Measurements from ENCODE around the gene RNF31.

The RNF31 gene

GRCh38 chr14:24182110-24182882, 35.0 kb downstream of the RNF31 start:
- no peak for DNase-seq (ENCODE audit: low read depth)

DNA sequence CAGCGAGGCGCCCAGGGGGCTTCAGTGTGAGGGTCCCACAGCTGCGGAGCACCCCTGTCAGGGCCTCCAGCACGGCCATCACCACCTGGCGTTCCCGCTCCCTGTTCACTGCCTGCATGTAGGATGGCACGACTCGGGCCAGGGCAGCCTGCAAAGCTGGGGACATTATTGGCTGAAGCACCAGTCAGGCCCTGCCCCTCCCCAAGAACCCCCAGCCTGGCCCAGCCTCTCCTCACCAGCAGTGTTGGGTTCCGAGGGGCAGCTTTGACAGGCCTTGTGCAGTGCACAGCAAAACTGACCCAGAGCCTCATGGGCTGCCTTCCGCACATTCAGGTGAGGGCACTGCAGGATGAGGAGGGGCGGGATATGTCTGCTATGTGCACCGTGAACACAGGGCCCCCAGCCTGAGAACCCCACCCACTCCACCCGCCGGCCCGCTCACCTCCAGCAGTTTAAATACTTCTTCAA, 35.8 kb downstream of the RNF31 start:
- no peak for DNase-seq (ENCODE audit: low read depth)

- DNase-seq (ENCODE audit: low read depth) = no peak
These were observed 37.0 kb downstream of the RNF31 start for GRCh38 chr14:24184104-24184970.

GRCh38 chr14:24185026-24185425, 37.7 kb downstream of the RNF31 start:
- no peak for DNase-seq (ENCODE audit: low read depth)

DNA sequence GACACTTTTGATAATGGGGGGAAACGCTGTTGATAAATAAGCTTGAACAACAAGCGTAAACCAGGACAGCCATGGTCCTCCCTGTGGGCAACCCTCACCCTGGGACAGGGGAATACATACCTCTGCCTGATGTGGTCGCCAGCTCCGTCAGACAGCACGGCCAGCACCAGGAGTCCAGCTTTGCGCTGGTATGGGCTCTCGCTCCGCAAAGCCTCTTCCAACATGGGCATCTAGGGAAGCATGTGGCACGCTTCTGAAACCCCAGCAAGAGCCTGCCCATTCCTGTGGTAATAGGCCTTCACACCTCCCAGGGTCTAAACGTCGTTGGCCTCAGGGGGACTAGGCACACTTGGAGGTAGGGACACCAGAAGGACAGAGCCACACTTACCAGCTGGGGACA, 38.4 kb downstream of the RNF31 start:
- no peak for DNase-seq (ENCODE audit: low read depth)

DNA sequence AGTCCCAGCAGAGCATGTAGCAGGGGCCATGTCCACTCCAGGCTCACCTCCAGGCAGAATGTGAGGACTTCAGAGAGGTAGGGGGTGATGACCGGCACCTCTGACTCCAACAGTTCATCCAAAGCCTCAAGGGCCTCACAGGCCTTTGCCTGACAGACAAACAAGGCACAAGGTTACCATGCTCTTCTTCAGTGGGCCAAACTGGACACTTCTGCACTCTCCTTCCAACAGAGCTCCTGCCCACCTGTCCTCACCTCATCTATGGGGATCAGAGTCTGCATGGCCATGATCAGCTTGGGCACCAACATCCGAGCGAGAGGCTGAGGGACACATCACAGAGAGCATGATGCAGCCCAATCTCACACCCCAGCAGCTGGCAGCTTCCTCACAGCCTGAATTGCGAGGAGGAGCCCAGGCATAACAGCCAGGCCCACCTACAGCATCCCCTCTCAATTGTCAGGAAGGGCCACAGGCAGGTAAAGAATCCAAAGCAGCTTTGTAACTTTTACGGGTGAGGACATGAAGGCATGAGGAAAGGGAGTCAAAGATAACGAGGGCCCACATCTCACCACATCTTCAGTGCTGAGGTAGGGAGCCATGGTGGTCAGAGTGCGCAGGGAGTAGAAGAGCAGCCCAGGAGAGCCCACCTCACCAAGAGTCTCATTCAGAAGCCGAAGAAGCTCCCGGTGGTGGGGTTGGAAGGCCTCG, 39.7 kb downstream of the RNF31 start:
- DNase-seq (ENCODE audit: low read depth) = no peak

- DNase-seq (ENCODE audit: low read depth) = no peak
These were observed 40.2 kb downstream of the RNF31 start for GRCh38 chr14:24187539-24187915.

DNA sequence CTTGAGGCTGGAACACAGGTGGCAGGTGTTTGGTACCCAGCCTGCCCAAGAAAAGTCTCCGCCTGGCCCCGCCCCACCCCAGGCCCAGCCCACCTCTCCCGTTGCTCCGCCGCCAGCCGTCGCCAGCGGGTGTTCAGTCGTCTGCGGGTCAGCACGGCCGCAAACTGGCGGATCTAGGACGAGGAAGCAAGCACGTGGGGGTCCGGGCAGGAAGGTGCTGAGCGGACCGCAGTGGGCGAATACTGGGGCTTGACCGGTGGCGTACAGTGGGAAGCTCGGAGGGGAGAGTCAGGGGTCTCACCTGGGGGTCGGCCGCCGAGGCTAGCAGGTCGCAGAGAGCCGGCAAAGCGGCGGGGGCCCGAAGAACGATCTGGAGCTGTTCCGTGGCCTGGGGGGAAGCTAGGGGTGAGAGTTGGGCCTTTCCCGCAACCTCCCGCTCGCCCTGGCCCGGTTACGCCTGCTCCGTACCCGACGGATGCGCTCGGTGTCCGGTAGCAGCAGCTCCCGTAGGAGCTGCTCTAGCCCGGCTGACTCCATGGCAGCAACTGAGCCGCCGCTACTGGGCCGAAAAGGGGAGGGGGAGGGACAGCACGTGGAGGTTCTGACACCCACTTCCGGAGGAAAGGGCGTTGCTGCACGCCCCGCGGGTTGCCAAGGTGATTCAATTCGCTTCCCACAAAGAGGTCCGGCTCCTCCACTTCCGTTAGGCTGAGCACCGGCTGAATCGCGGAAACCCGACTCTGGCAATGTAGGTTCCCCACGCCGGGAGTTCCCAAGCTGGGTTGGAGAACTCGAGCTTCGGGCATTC, 41.2 kb downstream of the RNF31 start, which contains the start of gene IPO4:
Gene IPO4, minus strand, starts transcription at position 566 of the 808 bp plus-strand sequence. Its CDS starts 29 bp downstream, at position 537.
- peak; percentile 94 for DNase-seq (ENCODE audit: low read depth)

DNA sequence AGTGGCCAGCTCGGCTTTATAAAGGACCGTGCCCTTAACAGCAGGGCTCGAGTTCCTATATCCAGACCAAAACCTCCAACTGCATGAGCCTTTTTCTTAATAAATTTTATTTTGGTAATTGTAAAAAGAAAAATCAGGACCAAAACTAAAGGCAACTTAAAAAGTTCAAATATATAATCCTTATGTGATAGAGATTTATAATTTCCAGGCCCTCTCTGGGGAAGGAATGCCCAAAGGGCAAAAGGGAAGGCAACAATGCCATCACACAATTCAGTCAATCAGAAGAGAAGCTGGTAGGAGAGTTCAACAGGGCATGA, 41.7 kb downstream of the RNF31 start:
- no peak for DNase-seq (ENCODE audit: low read depth)

DNA sequence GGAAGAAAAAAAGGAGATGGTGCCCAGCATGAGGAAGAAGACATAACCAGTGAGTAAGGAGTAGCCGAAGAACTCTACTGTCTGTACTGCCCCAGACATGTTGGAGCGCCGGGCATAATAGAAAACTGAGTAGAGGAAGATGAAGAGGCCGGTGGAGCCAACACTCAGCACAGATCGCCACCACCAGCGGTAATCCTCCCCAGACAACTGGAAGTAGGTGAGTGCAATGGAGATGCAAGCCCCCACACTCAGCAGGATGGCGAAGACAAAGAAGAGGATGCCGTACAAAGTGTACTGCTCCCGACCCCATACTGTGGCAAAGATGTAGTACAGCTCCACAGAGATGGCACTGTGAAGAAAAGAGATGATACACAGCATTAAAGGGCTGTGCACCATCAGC, 42.2 kb downstream of the RNF31 start:
- DNase-seq (ENCODE audit: low read depth) = no peak

DNA sequence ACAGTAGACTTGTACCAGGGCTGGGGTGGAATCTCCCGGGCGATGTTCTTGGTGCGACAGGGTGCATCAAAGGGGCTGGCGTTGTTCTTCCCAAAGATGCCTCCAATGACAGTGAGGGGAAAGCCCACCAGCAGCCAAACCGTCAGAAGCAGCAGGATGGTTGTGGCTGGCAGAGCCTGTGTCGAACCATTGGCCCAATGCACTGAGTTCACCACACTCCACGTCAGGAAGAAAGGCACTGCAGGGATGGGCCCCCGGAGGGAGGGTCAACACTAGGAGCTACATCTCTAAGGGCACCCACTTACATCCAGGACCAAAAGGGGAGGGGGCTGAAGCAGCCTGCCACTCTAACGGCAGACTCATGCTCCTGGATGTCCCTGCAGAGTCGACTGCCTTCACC, 43.1 kb downstream of the RNF31 start:
- DNase-seq (ENCODE audit: low read depth) = no peak

GRCh38 chr14:24192933-24193332, 45.6 kb downstream of the RNF31 start:
- DNase-seq (ENCODE audit: low read depth) = no peak

DNA sequence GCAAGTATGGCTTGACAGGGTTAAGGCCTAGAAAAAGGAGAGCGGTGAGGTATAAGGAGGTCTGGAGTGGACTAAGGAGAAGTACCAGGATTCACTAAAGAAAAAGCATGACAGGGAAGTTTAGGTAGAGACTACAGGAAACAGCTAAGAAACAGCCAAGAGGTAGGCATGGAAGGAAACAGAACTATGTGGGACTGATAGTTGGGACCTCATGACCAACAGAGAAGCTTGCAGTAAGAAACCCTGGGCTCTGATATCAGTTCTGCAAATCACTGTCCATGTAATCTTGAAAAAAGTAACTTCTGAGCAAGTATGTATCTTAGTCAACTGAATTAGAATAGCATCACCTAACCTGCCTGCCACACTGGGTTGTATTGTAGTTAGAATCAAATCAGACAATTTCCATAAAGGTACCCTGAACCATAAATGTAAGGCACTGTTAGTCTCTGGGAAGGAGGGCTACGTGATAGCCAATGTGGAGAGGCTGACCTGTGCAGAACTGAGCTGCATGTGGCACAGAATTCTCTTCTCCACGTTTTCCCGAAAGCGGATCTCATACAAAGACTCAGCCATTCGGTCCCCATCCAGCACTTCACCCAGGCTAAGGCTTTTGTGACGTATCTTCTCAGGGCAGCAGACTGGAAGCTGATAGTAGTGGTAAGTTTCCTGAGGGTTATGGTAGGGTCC, 47.0 kb downstream of the RNF31 start:
- DNase-seq (ENCODE audit: low read depth) = no peak

DNA sequence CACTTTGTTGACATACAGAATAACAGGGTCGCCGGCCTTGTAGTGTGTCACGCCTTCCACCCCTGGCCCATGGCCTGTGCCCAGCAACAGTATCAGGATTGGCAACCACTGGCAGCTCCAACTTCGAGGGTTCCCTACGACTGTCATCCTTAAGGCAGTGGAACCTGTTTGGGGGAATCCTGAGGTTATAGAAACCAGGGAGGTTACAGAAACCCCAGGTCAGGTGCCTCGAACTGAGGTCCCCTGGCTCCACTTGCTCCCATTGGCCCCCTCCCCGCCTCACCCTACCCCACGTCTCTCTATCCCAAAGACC, 47.5 kb downstream of the RNF31 start:
- DNase-seq (ENCODE audit: low read depth) = no peak

DNA sequence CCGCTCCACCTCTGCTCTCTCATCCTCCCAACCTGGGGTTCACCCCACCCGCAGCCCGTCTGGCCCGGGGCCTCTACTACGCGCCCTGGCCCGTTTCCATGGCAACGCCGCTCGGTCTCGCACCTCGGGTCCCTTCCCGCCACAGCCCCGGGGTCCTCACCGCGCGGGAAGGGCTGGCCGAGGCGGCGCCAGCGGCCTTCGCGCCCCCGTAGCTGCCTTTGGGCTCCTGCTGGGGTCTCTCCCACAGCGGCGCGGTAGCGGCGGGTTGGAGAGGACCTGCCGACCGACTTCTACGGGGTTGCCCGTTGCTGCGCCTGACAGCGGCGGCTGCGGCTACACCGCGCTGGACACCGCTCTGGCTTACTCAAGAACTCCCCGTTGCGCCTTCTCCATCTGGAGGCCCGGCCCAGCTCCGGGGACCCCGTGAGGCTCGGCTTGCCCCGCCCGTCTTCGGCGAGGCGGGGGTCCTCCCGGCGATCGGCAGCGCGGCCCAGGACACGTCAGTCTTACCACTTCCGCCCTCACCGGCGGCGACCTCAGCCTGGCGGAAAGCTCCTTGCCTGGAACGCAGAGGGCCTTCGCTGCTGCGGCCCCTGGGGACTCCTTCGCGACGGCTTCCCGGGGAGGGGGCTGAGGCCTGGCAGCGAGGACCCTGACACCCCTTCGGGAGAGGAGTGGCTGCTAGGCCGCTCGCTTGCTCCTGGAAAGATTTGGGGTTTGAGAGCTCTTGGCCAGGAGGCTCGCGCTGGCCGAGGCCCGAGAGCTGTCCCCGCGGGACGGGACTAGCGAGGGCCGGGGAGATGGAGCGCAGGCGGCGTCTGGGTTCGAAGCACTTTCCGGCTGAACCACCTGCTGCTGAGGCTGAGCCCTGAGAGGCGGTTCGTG, 48.1 kb downstream of the RNF31 start, which contains the start of gene TM9SF1:
Gene TM9SF1, minus strand, starts transcription at position 256 of the 885 bp plus-strand sequence. CDS start 422 bp downstream, outside the sequence.
- peak; percentile 80 for DNase-seq (ENCODE audit: low read depth)

DNA sequence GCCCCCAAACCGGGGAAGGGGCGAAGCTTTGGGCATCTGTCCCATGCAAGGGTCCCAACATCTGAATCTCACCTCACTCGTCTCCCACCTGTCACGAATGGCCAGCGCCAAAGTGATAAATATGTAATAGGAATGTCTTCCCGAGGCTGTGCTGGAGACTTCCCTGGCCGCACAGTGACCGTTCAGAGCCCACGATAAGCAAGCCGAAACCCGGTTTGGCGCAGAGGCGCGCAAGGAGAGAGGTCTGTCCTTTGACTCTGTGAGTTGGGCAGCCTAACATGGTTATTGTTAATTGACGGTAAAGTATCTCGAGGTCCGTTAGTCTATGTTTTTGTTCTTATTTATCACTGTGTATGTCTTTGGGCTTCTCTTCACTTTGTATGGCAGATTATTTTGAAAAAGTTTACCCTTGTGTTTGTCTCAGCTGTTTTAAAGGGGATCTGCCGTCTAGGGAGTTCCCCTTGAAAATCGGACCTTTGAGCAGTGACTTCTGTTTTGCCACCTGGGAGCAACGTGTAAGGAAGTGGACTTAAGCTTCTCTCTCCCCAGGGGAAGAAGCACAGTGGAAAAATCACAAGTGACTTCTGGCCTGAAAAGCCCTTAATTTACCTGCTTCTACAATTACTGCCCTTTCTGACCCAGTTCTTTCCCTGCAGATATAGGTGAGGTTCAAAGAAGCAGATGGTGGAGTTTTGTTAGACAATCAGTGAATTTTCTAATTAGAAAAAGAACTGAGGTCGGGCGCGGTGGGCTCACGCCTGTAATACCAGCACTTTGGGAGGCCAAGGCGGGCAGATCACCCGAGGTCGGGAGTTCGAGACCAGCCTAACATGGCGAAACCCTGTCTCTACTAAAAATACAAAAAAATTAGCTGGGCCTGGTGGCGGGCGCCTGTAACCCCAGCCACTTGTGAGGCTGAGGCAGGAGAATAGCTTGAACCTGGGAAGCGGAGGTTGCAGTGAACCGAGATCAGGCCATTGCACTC, 49.1 kb downstream of the RNF31 start:
- DNase-seq (ENCODE audit: low read depth) = no peak

- no peak for DNase-seq (ENCODE audit: low read depth)
These were observed 49.8 kb downstream of the RNF31 start for GRCh38 chr14:24197056-24197450.

DNA sequence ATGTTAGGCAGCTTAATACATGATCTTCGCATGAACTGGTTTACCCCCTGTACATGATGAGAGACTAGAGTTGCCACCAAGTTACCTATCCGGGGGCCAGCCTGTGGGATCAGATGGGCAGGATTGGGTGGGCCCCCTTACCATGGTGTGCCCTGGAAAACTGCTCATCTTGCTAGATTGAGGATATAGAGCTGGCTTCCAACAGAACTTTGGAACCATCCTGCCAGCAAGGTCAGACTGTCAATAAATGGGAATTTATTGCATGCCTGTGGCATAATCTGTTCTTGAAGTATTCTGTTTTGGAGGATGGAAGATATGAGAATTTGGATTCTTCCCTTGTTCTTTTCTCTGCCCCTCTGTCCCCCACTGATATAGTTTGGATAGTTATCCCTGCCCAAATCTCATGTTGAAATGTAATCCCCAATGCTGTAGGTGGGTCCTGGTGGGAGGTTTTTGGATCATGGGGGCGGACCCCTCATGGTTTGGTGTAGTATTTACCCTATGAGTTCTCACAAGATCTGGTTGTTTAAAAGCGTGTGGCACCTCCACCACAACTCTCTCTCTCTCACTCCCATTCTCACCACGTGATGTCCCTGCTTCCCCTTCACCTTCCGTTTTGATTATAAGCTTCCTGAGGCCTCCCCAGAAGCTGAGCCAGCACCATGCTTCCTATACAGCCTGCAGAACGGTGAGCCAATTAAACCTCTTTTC, 51.7 kb downstream of the RNF31 start:
- no peak for DNase-seq (ENCODE audit: low read depth)

Data from T-helper 22 cell (primary cell).